Mesenchymal stem cell (in vitro differentiated cells and primary cell): ENCODE measurements around the gene COG4.

Experiments
- DNase-seq: peaks from one replicate; pipeline ENCODE4 v3.0.0-alpha.2; 2013
- H2AFZ ChIP-seq: one replicate; pipeline ENCODE4 v1.6.1; 2013; ENCODE audit warnings: low read depth, mild to moderate bottlenecking, control low read depth, inconsistent platforms, low read length, moderate library complexity
- H2AK5ac ChIP-seq: 2 replicates; pipeline ENCODE4 v1.6.1; 2013; ENCODE audit warnings: low read length, moderate library complexity, mild to moderate bottlenecking, inconsistent platforms; ENCODE audit not compliant: severe bottlenecking
- H2BK120ac ChIP-seq: one replicate; pipeline ENCODE4 v1.6.1; 2013; ENCODE audit warnings: low read depth, mild to moderate bottlenecking, inconsistent platforms, low read length, moderate library complexity
- H2BK12ac ChIP-seq, 2 experiments: one replicate each; pipeline ENCODE4 v1.6.1; 2013; ENCODE audit warnings: inconsistent platforms in 2 of 2, low read length in 2 of 2, mild to moderate bottlenecking in 2 of 2, moderate library complexity in 2 of 2, control low read depth in 1 of 2
- H2BK15ac ChIP-seq: one replicate; pipeline ENCODE4 v1.6.1; 2013; ENCODE audit warnings: mild to moderate bottlenecking, low read depth, inconsistent platforms; ENCODE audit not compliant: poor library complexity, severe bottlenecking
- H2BK5ac ChIP-seq: 2 replicates; pipeline ENCODE4 v1.6.1; 2013; ENCODE audit warnings: low read depth, mild to moderate bottlenecking, low read length, control low read depth, inconsistent platforms; ENCODE audit not compliant: poor library complexity, severe bottlenecking
- H3K14ac ChIP-seq, 2 experiments: one replicate each; pipeline ENCODE4 v1.6.1; 2013; ENCODE audit warnings: inconsistent platforms in 2 of 2, low read length in 2 of 2, control low read depth in 1 of 2, mild to moderate bottlenecking in 1 of 2, moderate library complexity in 1 of 2
- H3K18ac ChIP-seq, 2 experiments: one replicate each; pipeline ENCODE4 v1.6.1; 2013; ENCODE audit warnings: inconsistent platforms in 2 of 2, low read length in 2 of 2, control low read depth in 1 of 2, low read depth in 1 of 2, mild to moderate bottlenecking in 1 of 2
- H3K23ac ChIP-seq, 2 experiments: one replicate each; pipeline ENCODE4 v1.6.1; 2013; ENCODE audit warnings: inconsistent platforms in 2 of 2, low read length in 2 of 2, mild to moderate bottlenecking in 2 of 2, moderate library complexity in 2 of 2, control low read depth in 1 of 2
- H3K27ac ChIP-seq: 2 replicates; pipeline ENCODE4 v1.5.1; 2013; ENCODE audit warnings: mild to moderate bottlenecking, moderate library complexity, low read length, control low read depth, inconsistent platforms; ENCODE audit not compliant: poor library complexity, severe bottlenecking
- H3K27me3 ChIP-seq, 2 experiments: 2 replicates each; pipeline versions ENCODE4 v1.6.1 to v1.7.0; 2013; ENCODE audit warnings: low read length in 2 of 2, mild to moderate bottlenecking in 2 of 2, moderate library complexity in 2 of 2, control low read depth in 1 of 2, inconsistent platforms in 1 of 2; ENCODE audit not compliant: control insufficient read depth in 1 of 2, insufficient read depth in 1 of 2
- H3K36me3 ChIP-seq, 2 experiments: 2 replicates each; pipeline versions ENCODE4 v1.6.1 to v1.7.0; 2013; ENCODE audit warnings: low read length in 2 of 2, control low read depth in 1 of 2, inconsistent platforms in 1 of 2, low read depth in 1 of 2, mild to moderate bottlenecking in 1 of 2; ENCODE audit not compliant: insufficient read depth in 2 of 2, control insufficient read depth in 1 of 2
- H3K4ac ChIP-seq, 2 experiments: one replicate each; pipeline ENCODE4 v1.6.1; 2013; ENCODE audit warnings: inconsistent platforms in 2 of 2, low read length in 2 of 2, mild to moderate bottlenecking in 2 of 2, moderate library complexity in 2 of 2, control low read depth in 1 of 2, low read depth in 1 of 2
- H3K4me1 ChIP-seq: 2 replicates; pipeline ENCODE4 v1.6.1; 2013; ENCODE audit warnings: low read depth, low read length, control low read depth; ENCODE audit not compliant: control insufficient read depth, insufficient read depth
- H3K4me2 ChIP-seq: 2 replicates; pipeline ENCODE4 v1.6.1; 2013; ENCODE audit warnings: low read length, mild to moderate bottlenecking, inconsistent platforms; ENCODE audit not compliant: poor library complexity, severe bottlenecking
- H3K4me3 ChIP-seq, 2 experiments: 2 replicates each; pipeline versions ENCODE4 v1.5.1 to v1.7.0; 2013; ENCODE audit warnings: low read length in 2 of 2, mild to moderate bottlenecking in 2 of 2, control low read depth in 1 of 2, low read depth in 1 of 2; ENCODE audit not compliant: insufficient read depth in 1 of 2
- H3K79me1 ChIP-seq: replicated peaks from 2 replicates; pipeline ENCODE4 v1.6.1; 2013; ENCODE audit warnings: mild to moderate bottlenecking, control low read depth, low read length, inconsistent platforms; ENCODE audit not compliant: poor library complexity, severe bottlenecking
- H3K9ac ChIP-seq: 2 replicates; pipeline ENCODE4 v1.7.0; 2013; ENCODE audit warnings: mild to moderate bottlenecking, low read length, moderate library complexity
- H3K9me3 ChIP-seq: 2 replicates; pipeline ENCODE4 v1.7.0; 2013; ENCODE audit warnings: mild to moderate bottlenecking, low read length; ENCODE audit not compliant: control insufficient read depth
- H4K8ac ChIP-seq: one replicate; pipeline ENCODE4 v1.6.1; 2013; ENCODE audit warnings: inconsistent platforms, mild to moderate bottlenecking, low read length, moderate library complexity
- H4K91ac ChIP-seq: one replicate; pipeline ENCODE4 v1.6.1; 2013; ENCODE audit warnings: mild to moderate bottlenecking, low read length, inconsistent platforms
- WGBS: methylation state at CpG from one replicate; pipeline ENCODE4 v1.1.7; 2013; ENCODE audit warnings: mixed read lengths; 5-methylcytosine and 5-hydroxymethylcytosine counted together

Gene COG4

DNA sequence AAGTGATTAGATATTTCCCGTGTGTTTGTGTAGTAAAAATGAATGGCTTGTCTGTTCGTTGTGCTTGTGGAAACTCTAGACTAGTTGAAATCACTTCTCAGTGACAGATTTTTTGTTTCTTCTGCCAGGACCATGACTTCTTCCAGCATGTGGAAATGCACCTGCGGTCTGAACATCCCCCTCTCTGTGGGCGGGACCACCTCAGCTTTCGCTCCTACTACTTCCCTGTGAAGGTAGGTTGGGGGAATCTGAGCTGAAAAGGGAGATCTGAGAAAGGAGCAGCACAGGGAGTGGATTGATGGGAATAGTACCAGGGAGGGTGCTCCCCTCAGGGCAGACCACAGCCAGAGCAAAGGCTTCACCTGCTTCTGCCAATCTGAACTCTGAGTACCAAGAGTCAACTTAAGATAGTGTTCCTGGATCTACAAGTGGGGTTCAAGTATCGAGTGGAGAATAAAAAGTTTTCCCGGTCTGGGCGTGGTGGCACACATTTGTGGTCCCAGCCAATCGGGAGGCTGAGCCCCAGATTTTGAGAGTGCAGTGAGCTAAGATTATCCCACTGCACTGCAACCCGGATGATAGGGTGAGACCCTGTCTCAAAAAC, 47.7 kb upstream of the COG4 start:
- Histone ChIP-seq H3K27me3 (no peaks in the 10 kb centered on the region), H3K18ac (no peak overlapping the region), H3K4me3 (no peak overlapping the region), H2BK15ac (no peak overlapping the region), H2BK5ac (no peak overlapping the region), H3K9me3 (no peaks in the 10 kb centered on the region), H3K4ac (no peak overlapping the region), H3K23ac (no peak overlapping the region), H2BK120ac (no peak overlapping the region), H4K8ac (no peak overlapping the region), H3K14ac (no peak overlapping the region), H3K4me1 (peaks cover 19% of the 10 kb centered on the region), H2AFZ (no peak overlapping the region), H3K4me2 (no peak overlapping the region), H3K27ac (no peak overlapping the region), H4K91ac (no peak overlapping the region), H3K9ac (no peak overlapping the region), H3K36me3 (peaks cover 59 to 84% of the 10 kb centered on the region in 2 experiments), H2BK12ac (no peak overlapping the region), H2AK5ac (no peak overlapping the region), H3K79me1 (peaks cover 21% of the 10 kb centered on the region)
- WGBS = 98% methylated on average over 10 of the region's 10 CpGs
- no peak for DNase-seq

GRCh38 chr16:70569752-70570151, 46.4 kb upstream of the COG4 start:
- Histone ChIP-seq H2BK12ac (no peak overlapping the region), H4K8ac (no peak overlapping the region), H3K4me3 (no peak overlapping the region), H3K79me1 (peaks cover 22% of the 10 kb centered on the region), H2BK15ac (no peak overlapping the region), H2AK5ac (no peak overlapping the region), H2BK120ac (no peak overlapping the region), H3K4ac (no peak overlapping the region), H3K23ac (no peak overlapping the region), H2AFZ (no peak overlapping the region), H3K14ac (no peak overlapping the region), H3K27me3 (no peaks in the 10 kb centered on the region), H3K18ac (no peak overlapping the region), H3K4me1 (peaks cover 14% of the 10 kb centered on the region), H3K9me3 (no peaks in the 10 kb centered on the region), H2BK5ac (no peak overlapping the region), H4K91ac (no peak overlapping the region), H3K36me3 (peaks cover 62 to 86% of the 10 kb centered on the region in 2 experiments), H3K27ac (no peak overlapping the region), H3K4me2 (no peak overlapping the region), H3K9ac (no peak overlapping the region)
- DNase-seq = no peak
- 96% methylated on average over 5 of the region's 6 CpGs for WGBS

DNA sequence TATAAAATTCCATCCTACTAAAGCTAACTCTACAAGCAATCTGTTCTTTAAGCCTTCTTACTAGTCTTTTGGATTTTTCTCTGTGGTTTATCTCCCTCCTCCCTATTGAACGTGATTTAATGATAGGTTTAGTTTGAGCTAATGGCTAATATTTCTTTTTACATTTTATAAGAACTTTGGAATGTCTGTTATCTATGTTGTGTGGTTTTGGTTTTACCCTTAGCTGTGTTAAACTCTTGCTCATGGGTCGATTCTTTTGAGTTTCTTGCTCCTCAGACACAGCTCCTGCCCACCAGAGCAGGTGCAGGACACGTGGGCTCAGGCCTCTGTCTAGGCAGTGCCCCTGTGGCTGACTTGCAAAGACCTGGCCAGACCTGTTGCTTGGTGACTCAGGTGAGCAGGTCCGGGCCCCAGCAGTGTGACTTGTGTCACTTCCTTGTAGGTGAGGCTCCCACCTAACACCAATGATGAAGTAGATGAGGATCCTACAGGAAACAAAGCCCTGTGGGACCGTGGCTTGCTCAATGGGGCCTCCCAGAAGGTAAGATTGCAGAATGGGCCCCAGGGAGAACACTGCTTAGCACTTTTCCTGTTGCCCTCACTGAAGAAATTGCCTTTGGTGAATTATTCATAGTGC, 45.4 kb upstream of the COG4 start:
- no peak overlapping the region for H4K91ac ChIP-seq
- H2BK5ac ChIP-seq = no peak overlapping the region
- H2BK15ac ChIP-seq = no peak overlapping the region
- no peak overlapping the region for H3K4me3 ChIP-seq
- H3K4ac ChIP-seq = no peak overlapping the region
- H3K27me3 ChIP-seq = no peaks in the 10 kb centered on the region
- WGBS = 95% methylated on average over 4 of the region's 5 CpGs
- H3K14ac ChIP-seq = no peak overlapping the region
- H3K9me3 ChIP-seq = no peaks in the 10 kb centered on the region
- H3K9ac ChIP-seq = no peak overlapping the region
- no peak overlapping the region for H3K23ac ChIP-seq
- peaks cover 22% of the 10 kb centered on the region for H3K79me1 ChIP-seq
- peaks cover 67 to 90% of the 10 kb centered on the region in 2 experiments for H3K36me3 ChIP-seq
- no peak overlapping the region for H3K27ac ChIP-seq
- H3K18ac ChIP-seq = no peak overlapping the region
- no peak overlapping the region for H2AK5ac ChIP-seq
- DNase-seq = no peak
- no peak overlapping the region for H4K8ac ChIP-seq
- no peak overlapping the region for H2AFZ ChIP-seq
- no peak overlapping the region for H2BK120ac ChIP-seq
- H3K4me2 ChIP-seq = no peak overlapping the region
- peaks cover 8% of the 10 kb centered on the region for H3K4me1 ChIP-seq
- H2BK12ac ChIP-seq = no peak overlapping the region

- Histone ChIP-seq H3K23ac (no peak overlapping the region), H3K4ac (no peak overlapping the region), H3K4me1 (peaks cover 2% of the 10 kb centered on the region), H3K18ac (no peak overlapping the region), H2BK15ac (no peak overlapping the region), H3K36me3 (peaks cover 66 to 98% of the 10 kb centered on the region in 2 experiments), H3K4me2 (no peak overlapping the region), H2BK120ac (no peak overlapping the region), H2BK5ac (no peak overlapping the region), H4K8ac (no peak overlapping the region), H3K9me3 (no peaks in the 10 kb centered on the region), H2AK5ac (no peak overlapping the region), H4K91ac (peak overlapping the region; percentile 43), H3K9ac (no peak overlapping the region), H3K27me3 (no peaks in the 10 kb centered on the region), H2BK12ac (no peak overlapping the region), H3K4me3 (no peak overlapping the region), H3K79me1 (peaks cover 23% of the 10 kb centered on the region), H3K14ac (no peak overlapping the region), H3K27ac (no peak overlapping the region), H2AFZ (no peak overlapping the region)
- DNase-seq = no peak
- WGBS = 96% methylated on average over 4 of the region's 4 CpGs
These were observed 41.7 kb upstream of the COG4 start for GRCh38 chr16:70565053-70565452.
